SK-N-SH (cell line): ENCODE data around the gene GALNT17. TPM values are rescaled to one million over a fixed set of nuclear protein-coding genes. Genes with fewer than 3 reads are reported as not detected.

Experiments
- CTCF ChIA-PET: fragments of 300-600, 350-600 bp; formaldehyde crosslinking; extraction: SDS; loops from one replicate; lab custom pipeline; 2021; lab: Yijun Ruan, JAX
- POLR2A ChIA-PET: fragments of 350-600 bp; sonication (Branson Sonifier 250); formaldehyde crosslinking; extraction: SDS; loops from one replicate; lab custom pipeline; 2020; ENCODE audit warnings: antibody characterized with exemption, inconsistent platforms; lab: Yijun Ruan, JAX
- DNase-seq: peaks from one replicate; pipeline ENCODE4 v3.0.0; 2012
- H2AFZ ChIP-seq: fragments of 200-600 bp; sonication (generic); 2 replicates; pipeline ENCODE4 v1.8.1; 2016; ENCODE audit warnings: antibody characterized with exemption, mild to moderate bottlenecking, low read depth
- H3F3A ChIP-seq: fragments of 200-600 bp; sonication (generic); replicated peaks from 2 replicates; pipeline ENCODE3; 2016; ENCODE audit warnings: antibody characterized with exemption, mild to moderate bottlenecking; ENCODE audit not compliant: insufficient read depth
- H3K27ac ChIP-seq, 2 experiments: fragments of 200-500 bp in 1 of 2; fragments of 200-600 bp in 1 of 2; sonication (Bioruptor generic) in 1 of 2; sonication (generic), shearing (Covaris generic) in 1 of 2; 2 replicates each; pipeline versions ENCODE4 v1.5.1 to v1.6.1; 2014 to 2016; ENCODE audit warnings: low read depth in 2 of 2, inconsistent platforms in 1 of 2, low read length in 1 of 2, mild to moderate bottlenecking in 1 of 2, mixed read lengths in 1 of 2
- H3K27me3 ChIP-seq: fragments of 200-600 bp; sonication (generic), shearing (Covaris generic); 2 replicates; pipeline ENCODE4 v1.6.1; 2016; ENCODE audit warnings: mixed run types; ENCODE audit not compliant: insufficient read depth
- H3K36me3 ChIP-seq, 2 experiments: fragments of 200-500 bp in 1 of 2; fragments of 200-600 bp in 1 of 2; sonication (Bioruptor generic) in 1 of 2; sonication (generic) in 1 of 2; replicated peaks in 1 of 2; 2 replicates each; pipeline versions ENCODE3 to v1.5.1; 2014 to 2016; ENCODE audit warnings: low read length in 1 of 2, mild to moderate bottlenecking in 1 of 2; ENCODE audit not compliant: insufficient read depth in 2 of 2, control insufficient read depth in 1 of 2
- H3K4me1 ChIP-seq, 2 experiments: fragments of 200-500 bp in 1 of 2; fragments of 200-600 bp in 1 of 2; sonication (Bioruptor generic) in 1 of 2; sonication (generic), shearing (Covaris generic) in 1 of 2; 2 replicates each; pipeline versions ENCODE4 v1.5.1 to v1.6.1; 2014 to 2016; ENCODE audit warnings: low read depth in 1 of 2, low read length in 1 of 2, mixed run types in 1 of 2; ENCODE audit not compliant: insufficient read depth in 2 of 2, control insufficient read depth in 1 of 2
- H3K4me2 ChIP-seq: fragments of 200-600 bp; sonication (generic), shearing (Covaris generic); 2 replicates; pipeline ENCODE4 v1.6.1; 2017; ENCODE audit warnings: mixed run types
- H3K4me3 ChIP-seq, 2 experiments: fragments of 200-500 bp in 1 of 2; fragments of 200-600 bp in 1 of 2; sonication (Bioruptor generic) in 1 of 2; sonication (generic), shearing (Covaris generic) in 1 of 2; 2 replicates each; pipeline versions ENCODE4 v1.5.1 to v1.8.1; 2014 to 2016; ENCODE audit warnings: low read depth in 2 of 2, inconsistent platforms in 1 of 2, low read length in 1 of 2, mild to moderate bottlenecking in 1 of 2, mixed read lengths in 1 of 2, moderate library complexity in 1 of 2
- H3K79me2 ChIP-seq: fragments of 200-600 bp; sonication (generic); 2 replicates; pipeline ENCODE4 v1.8.1; 2017; ENCODE audit warnings: mild to moderate bottlenecking; ENCODE audit not compliant: insufficient read depth
- H3K9ac ChIP-seq: fragments of 200-600 bp; sonication (generic); 2 replicates; pipeline ENCODE4 v1.6.1; 2017; ENCODE audit warnings: mixed run types
- H3K9me2 ChIP-seq: fragments of 200-600 bp; sonication (generic); 2 replicates; pipeline ENCODE4 v1.6.1; 2017; ENCODE audit warnings: mixed run types
- H3K9me3 ChIP-seq: fragments of 200-600 bp; sonication (generic); 2 replicates; pipeline ENCODE4 v1.6.1; 2017; ENCODE audit warnings: mixed run types, mild to moderate bottlenecking, moderate library complexity
- H4K20me1 ChIP-seq: fragments of 200-600 bp; sonication (generic); 2 replicates; pipeline ENCODE4 v1.6.1; 2017; ENCODE audit warnings: mild to moderate bottlenecking, mixed run types; ENCODE audit not compliant: insufficient read depth
- CTCF ChIP-seq: fragments of 200-600 bp; sonication (generic); IDR thresholded peaks from 2 replicates; pipeline ENCODE4 v1.6.1; 2017; ENCODE audit warnings: antibody characterized with exemption, mild to moderate bottlenecking, moderate library complexity
- EP300 ChIP-seq, 2 experiments: IDR thresholded peaks; 2 replicates each; pipeline versions ENCODE4 v1.4.0 to v1.6.1; 2012; ENCODE audit warnings: borderline replicate concordance in 1 of 2, low read depth in 1 of 2, low read length in 1 of 2
- EZH2phosphoT487 ChIP-seq: fragments of 200-600 bp; sonication (generic); IDR thresholded peaks from 2 replicates; pipeline ENCODE4 v1.6.1; 2017; ENCODE audit warnings: low read depth, mixed run types, mild to moderate bottlenecking, antibody characterized with exemption, moderate library complexity, borderline replicate concordance
- FOSL2 ChIP-seq: IDR thresholded peaks from 2 replicates; pipeline ENCODE4 v1.4.0; 2012; ENCODE audit warnings: low read depth, mild to moderate bottlenecking, moderate library complexity, borderline replicate concordance
- GABPA ChIP-seq: IDR thresholded peaks from 2 replicates; pipeline ENCODE4 v1.4.0; 2012; ENCODE audit warnings: low read depth, mild to moderate bottlenecking
- IRF3 ChIP-seq: fragments of 150-350 bp; IDR thresholded peaks from 2 replicates; pipeline ENCODE4 v1.6.1; 2016; ENCODE audit warnings: mild to moderate bottlenecking, low read depth, low read length
- MEF2A ChIP-seq: IDR thresholded peaks from 2 replicates; pipeline ENCODE4 v1.4.0; 2012; ENCODE audit warnings: low read depth, borderline replicate concordance
- RAD21 ChIP-seq: IDR thresholded peaks from 2 replicates; pipeline ENCODE4 v1.6.1; 2012; ENCODE audit warnings: mild to moderate bottlenecking, low read length
- TAF1 ChIP-seq: IDR thresholded peaks from 2 replicates; pipeline ENCODE4 v1.6.1; 2012; ENCODE audit warnings: low read depth, mild to moderate bottlenecking, low read length, moderate library complexity, borderline replicate concordance
- TCF12 ChIP-seq: IDR thresholded peaks from 2 replicates; pipeline ENCODE4 v1.4.0; 2012
- USF1 ChIP-seq: IDR thresholded peaks from 2 replicates; pipeline ENCODE4 v1.4.0; 2012; ENCODE audit warnings: low read depth, borderline replicate concordance
- YY1 ChIP-seq: IDR thresholded peaks from 2 replicates; pipeline ENCODE4 v1.4.0; 2012; ENCODE audit warnings: low read depth, mild to moderate bottlenecking
- WGBS: methylation state at CpG from one replicate; pipeline ENCODE4 v1.1.6; 2017; ENCODE audit warnings: low lambda C conversion rate; 5-methylcytosine and 5-hydroxymethylcytosine counted together
- polyA plus RNA-seq, 3 experiments: library from polyadenylated mRNA; depleted of rRNA; stranded (reverse); fragments of >200 nt; gene quantifications; 2 replicates each; pipeline ENCODE4 v1.2.3, GENCODE V29; 2012
- TF ChIP-seq, protein P1 (sequence below): IDR thresholded peaks from 2 replicates; pipeline ENCODE4; 2012
- TF ChIP-seq, protein P2 (sequence below): IDR thresholded peaks from 2 replicates; pipeline ENCODE4 v1.4.0; 2012; ENCODE audit warnings: low read depth, borderline replicate concordance

Gene GALNT17
- polyA plus RNA-seq, 1 of the 3 experiments (the other 2 are of a cell fraction): not detected

DNA sequence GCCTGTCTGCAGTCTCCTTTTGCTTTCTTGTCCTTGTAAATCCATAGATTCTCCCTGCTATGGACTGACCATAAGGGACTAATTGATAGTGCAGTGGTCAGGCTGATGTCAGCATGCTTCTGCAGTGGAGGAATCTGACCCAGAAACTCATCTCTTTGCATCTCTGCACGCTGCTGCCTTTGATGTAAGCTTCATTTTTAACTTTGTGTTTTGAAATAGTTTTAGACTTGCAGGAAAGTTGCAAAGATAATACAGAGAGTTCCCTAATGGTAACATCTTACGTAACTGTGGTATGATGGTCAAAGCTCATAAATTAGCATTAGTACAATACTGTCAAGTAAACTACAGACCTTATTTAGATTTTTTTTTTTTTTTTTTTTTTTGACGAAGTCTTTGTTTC lies 89.6 kb downstream of the GALNT17 start:
- Histone ChIP-seq H3K9me3 (0 out of 2 replicates have a peak, but pooled peaks cover 7% of the 10 kb centered on the region), H3K4me2 (no peak overlapping the region), H3K36me3 (no peaks in the 10 kb centered on the region), H3K4me1 (no peaks in the 10 kb centered on the region), H3K27me3 (no peaks in the 10 kb centered on the region), H2AFZ (no peak overlapping the region), H3K27ac (no peak overlapping the region), H3K79me2 (no peaks in the 10 kb centered on the region), H3K9me2 (no peaks in the 10 kb centered on the region), H4K20me1 (no peaks in the 10 kb centered on the region), H3K4me3 (no peak overlapping the region), H3F3A (no peaks in the 10 kb centered on the region), H3K9ac (no peak overlapping the region)
- POLR2A ChIA-PET: no interaction called here
- 37% methylated on average over 3 of the region's 3 CpGs for WGBS
- CTCF ChIA-PET: no interaction called here
- TF ChIP-seq, protein P1, sequence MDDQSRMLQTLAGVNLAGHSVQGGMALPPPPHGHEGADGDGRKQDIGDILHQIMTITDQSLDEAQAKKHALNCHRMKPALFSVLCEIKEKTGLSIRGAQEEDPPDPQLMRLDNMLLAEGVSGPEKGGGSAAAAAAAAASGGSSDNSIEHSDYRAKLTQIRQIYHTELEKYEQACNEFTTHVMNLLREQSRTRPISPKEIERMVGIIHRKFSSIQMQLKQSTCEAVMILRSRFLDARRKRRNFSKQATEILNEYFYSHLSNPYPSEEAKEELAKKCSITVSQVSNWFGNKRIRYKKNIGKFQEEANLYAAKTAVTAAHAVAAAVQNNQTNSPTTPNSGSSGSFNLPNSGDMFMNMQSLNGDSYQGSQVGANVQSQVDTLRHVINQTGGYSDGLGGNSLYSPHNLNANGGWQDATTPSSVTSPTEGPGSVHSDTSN: no peak
- TF ChIP-seq CTCF (no peak), TCF12 (no peak), EZH2phosphoT487 (no peak), FOSL2 (no peak), YY1 (no peak), RAD21 (no peak), USF1 (no peak), GABPA (no peak), TAF1 (no peak), MEF2A (no peak), IRF3 (no peak), EP300 (IDR thresholded peaks at IDR 0.05; ENCODE audit: borderline replicate concordance in 1 of 2, low read depth in 1 of 2, low read length in 1 of 2) (no peak)
- TF ChIP-seq, protein P2, sequence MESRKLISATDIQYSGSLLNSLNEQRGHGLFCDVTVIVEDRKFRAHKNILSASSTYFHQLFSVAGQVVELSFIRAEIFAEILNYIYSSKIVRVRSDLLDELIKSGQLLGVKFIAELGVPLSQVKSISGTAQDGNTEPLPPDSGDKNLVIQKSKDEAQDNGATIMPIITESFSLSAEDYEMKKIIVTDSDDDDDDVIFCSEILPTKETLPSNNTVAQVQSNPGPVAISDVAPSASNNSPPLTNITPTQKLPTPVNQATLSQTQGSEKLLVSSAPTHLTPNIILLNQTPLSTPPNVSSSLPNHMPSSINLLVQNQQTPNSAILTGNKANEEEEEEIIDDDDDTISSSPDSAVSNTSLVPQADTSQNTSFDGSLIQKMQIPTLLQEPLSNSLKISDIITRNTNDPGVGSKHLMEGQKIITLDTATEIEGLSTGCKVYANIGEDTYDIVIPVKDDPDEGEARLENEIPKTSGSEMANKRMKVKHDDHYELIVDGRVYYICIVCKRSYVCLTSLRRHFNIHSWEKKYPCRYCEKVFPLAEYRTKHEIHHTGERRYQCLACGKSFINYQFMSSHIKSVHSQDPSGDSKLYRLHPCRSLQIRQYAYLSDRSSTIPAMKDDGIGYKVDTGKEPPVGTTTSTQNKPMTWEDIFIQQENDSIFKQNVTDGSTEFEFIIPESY: no peak
- no peak for DNase-seq
